A549 (cell line): Measurements from ENCODE around the gene MRPS18B. TPM values are rescaled to one million over a fixed set of nuclear protein-coding genes. Genes with fewer than 3 reads are reported as not detected.

Source experiments
- ATAC-seq, 2 experiments: fragments of 200-7000 bp in 1 of 2; fragments of >200 bp in 1 of 2; cut with Nextera tagmentation in 1 of 2; cut with Tn5 transposase in 1 of 2; 3 replicates each; pipeline versions ENCODE4 v1.8.0 to v1.9.1; 2018 to 2020; ENCODE audit warnings: mild to moderate bottlenecking in 1 of 2, moderate library complexity in 1 of 2
- CTCF ChIA-PET: fragments of 300-600 bp; sonication (Branson Sonifier 250); formaldehyde crosslinking; extraction: SDS; loops from one replicate; lab custom pipeline; 2021; ENCODE audit warnings: antibody characterized with exemption, inconsistent platforms; lab: Yijun Ruan, JAX
- POLR2A ChIA-PET: fragments of 350-600 bp; formaldehyde crosslinking; extraction: SDS; loops from one replicate; lab custom pipeline; 2021; ENCODE audit warnings: antibody characterized with exemption, inconsistent platforms; lab: Yijun Ruan, JAX
- DNase-seq, 2 experiments: peaks; one replicate each; pipeline versions ENCODE4 v3.0.0 to v3.0.0-alpha.2; 2011 to 2016; ENCODE audit warnings: low read depth in 1 of 2, low spot score in 1 of 2
- FAIRE-seq: peaks from 2 replicates; lab custom pipeline; 2011; peaks lifted over from hg19 to GRCh38; lab: Jason Lieb, UNC
- H3K27ac ChIP-seq, 2 experiments: fragments of >200 bp; sonication (Bioruptor Twin); formaldehyde crosslinking; 3 replicates each; pipeline ENCODE4 v1.5.1; 2016 to 2017
- H3K4me1 ChIP-seq: fragments of >200 bp; sonication (Bioruptor Twin); formaldehyde crosslinking; 3 replicates; pipeline ENCODE4 v1.6.1; 2016
- H3K4me2 ChIP-seq: fragments of >200 bp; sonication (Bioruptor Twin); formaldehyde crosslinking; 3 replicates; pipeline ENCODE4 v1.6.1; 2016
- H3K4me3 ChIP-seq: fragments of >200 bp; sonication (Bioruptor Twin); formaldehyde crosslinking; 3 replicates; pipeline ENCODE4 v1.5.1; 2016
- H3K9me3 ChIP-seq: fragments of >200 bp; sonication (Bioruptor Twin); formaldehyde crosslinking; 3 replicates; pipeline ENCODE4 v1.6.1; 2016
- BHLHE40 ChIP-seq: IDR thresholded peaks from 2 replicates; pipeline ENCODE4 v1.6.1; 2012; ENCODE audit warnings: low read depth, low read length, inconsistent platforms
- CBX8 ChIP-seq: fragments of 200-600 bp; sonication (generic); IDR thresholded peaks from 2 replicates; pipeline ENCODE4 v1.6.1; 2016
- CHD2 ChIP-seq: fragments of 150-350 bp; IDR thresholded peaks from 2 replicates; pipeline ENCODE4 v1.6.1; 2014; ENCODE audit warnings: low read length; ENCODE audit not compliant: partially characterized antibody
- CHD4 ChIP-seq: fragments of 200-600 bp; sonication (generic); IDR thresholded peaks from 2 replicates; pipeline ENCODE4 v1.6.1; 2016; ENCODE audit warnings: antibody characterized with exemption, mild to moderate bottlenecking, borderline replicate concordance
- E2F6 ChIP-seq: IDR thresholded peaks from 2 replicates; pipeline ENCODE4 v1.6.1; 2012; ENCODE audit warnings: low read depth, borderline replicate concordance
- EHMT2 ChIP-seq: fragments of 200-600 bp; sonication (generic); IDR thresholded peaks from 2 replicates; pipeline ENCODE4 v1.6.1; 2016; ENCODE audit warnings: antibody characterized with exemption, low read depth, mild to moderate bottlenecking, moderate library complexity
- ELK1 ChIP-seq: fragments of 150-350 bp; IDR thresholded peaks from 2 replicates; pipeline ENCODE4 v1.6.1; 2014; ENCODE audit warnings: low read depth, mild to moderate bottlenecking, low read length
- EP300 ChIP-seq, 2 experiments: fragments of >200 bp; sonication (Bioruptor Twin); formaldehyde crosslinking; IDR thresholded peaks; 2 replicates in 1 of 2; 3 replicates in 1 of 2; pipeline ENCODE4 v1.6.1; 2016 to 2017
- ESRRA ChIP-seq: fragments of 150-350 bp; IDR thresholded peaks from 2 replicates; pipeline ENCODE4 v1.6.1; 2014; ENCODE audit warnings: mild to moderate bottlenecking, low read length, borderline replicate concordance
- FOSB ChIP-seq: fragments of 250-450 bp; sonication (Bioruptor Pico); IDR thresholded peaks from 2 replicates; pipeline ENCODE4 v1.5.0; 2020; ENCODE audit warnings: mild to moderate bottlenecking, moderate library complexity
- FOSL2 ChIP-seq, 2 experiments: fragments of 450-650 bp in 1 of 2; fragments of >200 bp in 1 of 2; sonication (Bioruptor Twin) in 1 of 2; formaldehyde crosslinking; IDR thresholded peaks; 2 replicates each; pipeline versions ENCODE4 v1.5.0 to v1.6.1; 2016 to 2020; ENCODE audit warnings: mild to moderate bottlenecking in 1 of 2, moderate library complexity in 1 of 2
- HOXA7 ChIP-seq: fragments of 250-450 bp; sonication (Bioruptor Pico); IDR thresholded peaks from 2 replicates; pipeline ENCODE4 v1.5.0; 2020; ENCODE audit warnings: mild to moderate bottlenecking, moderate library complexity
- HOXB13 ChIP-seq: fragments of 250-450 bp; sonication (Bioruptor Pico); IDR thresholded peaks from 2 replicates; pipeline ENCODE4 v1.5.0; 2020; ENCODE audit warnings: low read depth, mild to moderate bottlenecking, moderate library complexity
- HOXB5 ChIP-seq: fragments of 250-450 bp; sonication (Bioruptor Pico); IDR thresholded peaks from 2 replicates; pipeline ENCODE4 v1.5.0; 2020; ENCODE audit warnings: mild to moderate bottlenecking, moderate library complexity
- JUN ChIP-seq, 2 experiments: fragments of >200 bp; sonication (Bioruptor Twin); formaldehyde crosslinking; IDR thresholded peaks; 2 replicates in 1 of 2; 3 replicates in 1 of 2; pipeline ENCODE4 v1.6.1; 2016 to 2017
- JUNB ChIP-seq: fragments of >200 bp; sonication (Bioruptor Twin); formaldehyde crosslinking; IDR thresholded peaks from 2 replicates; pipeline ENCODE4 v1.6.1; 2016
- MAFK ChIP-seq: fragments of 450-650 bp; IDR thresholded peaks from 2 replicates; pipeline ENCODE4 v1.6.1; 2014; ENCODE audit not compliant: partially characterized antibody
- NFE2L2 ChIP-seq: fragments of 150-350 bp; conservative IDR thresholded peaks from 2 replicates; pipeline ENCODE4 v1.6.1; 2014; ENCODE audit warnings: low read length
- NPAS2 ChIP-seq: fragments of 250-450 bp; sonication (Bioruptor Pico); IDR thresholded peaks from 2 replicates; pipeline ENCODE4 v1.8.0; 2022; ENCODE audit warnings: mild to moderate bottlenecking, moderate library complexity, borderline replicate concordance
- PBX3 ChIP-seq: IDR thresholded peaks from 2 replicates; pipeline ENCODE4 v1.6.1; 2012
- PHF8 ChIP-seq: fragments of 200-600 bp; sonication (generic); IDR thresholded peaks from 2 replicates; pipeline ENCODE4 v1.6.1; 2016; ENCODE audit warnings: low read depth, mild to moderate bottlenecking, antibody characterized with exemption, moderate library complexity, borderline replicate concordance
- RARB ChIP-seq: fragments of 250-450 bp; sonication (Bioruptor Pico); IDR thresholded peaks from 2 replicates; pipeline ENCODE4 v1.8.0; 2021; ENCODE audit warnings: mild to moderate bottlenecking, moderate library complexity
- SMC3 ChIP-seq: fragments of >200 bp; sonication (Bioruptor Twin); formaldehyde crosslinking; IDR thresholded peaks from 3 replicates; pipeline ENCODE4 v1.6.1; 2018; ENCODE audit warnings: inconsistent platforms
- SREBF2 ChIP-seq: fragments of 450-650 bp; IDR thresholded peaks from 2 replicates; pipeline ENCODE4 v1.6.1; 2014; ENCODE audit warnings: mild to moderate bottlenecking, moderate library complexity
- TP53 ChIP-seq: fragments of 250-450 bp; sonication (Bioruptor Pico); IDR thresholded peaks from 2 replicates; pipeline ENCODE4 v1.5.0; 2021; ENCODE audit warnings: mild to moderate bottlenecking, moderate library complexity
- ZFP36 ChIP-seq: fragments of 450-650 bp; IDR thresholded peaks from 2 replicates; pipeline ENCODE4 v1.6.1; 2014; ENCODE audit warnings: borderline replicate concordance; ENCODE audit not compliant: partially characterized antibody
- WGBS: methylation state at CpG from one replicate; pipeline ENCODE4 v1.1.6; 2017; ENCODE audit errors: missing lambda C conversion rate; 5-methylcytosine and 5-hydroxymethylcytosine counted together
- polyA plus RNA-seq, 4 experiments: library from polyadenylated mRNA; depleted of rRNA in 3 of 4; stranded (reverse); fragments of >200 nt; fragmentation: RNase III in 1 of 4; extraction: RNeasy Plus Mini Kit Qiagen cat#74134 plus additional on column Dnase treatment in 1 of 4; gene quantifications; 2 replicates in 3 of 4; 3 replicates in 1 of 4; pipeline ENCODE4 v1.2.3, GENCODE V29; 2011 to 2017
- TF ChIP-seq, protein P1 (sequence below): fragments of >200 bp; sonication (Bioruptor Twin); formaldehyde crosslinking; IDR thresholded peaks from 2 replicates; pipeline ENCODE4 v1.6.1; 2016
- TF ChIP-seq, protein P2 (sequence below): fragments of 250-450 bp; sonication (Bioruptor Pico); IDR thresholded peaks from 2 replicates; pipeline ENCODE4 v1.5.0; 2021; ENCODE audit warnings: mild to moderate bottlenecking, moderate library complexity, borderline replicate concordance
- TF ChIP-seq, protein P3 (sequence below): fragments of 250-450 bp; sonication (Bioruptor Pico); IDR thresholded peaks from 2 replicates; pipeline ENCODE4 v1.5.0; 2020; ENCODE audit warnings: low read depth, mild to moderate bottlenecking, moderate library complexity

Gene MRPS18B
- polyA plus RNA-seq, 2 of the 4 experiments (the other 2 are of a cell fraction): 85.3 to 91.1 TPM

DNA sequence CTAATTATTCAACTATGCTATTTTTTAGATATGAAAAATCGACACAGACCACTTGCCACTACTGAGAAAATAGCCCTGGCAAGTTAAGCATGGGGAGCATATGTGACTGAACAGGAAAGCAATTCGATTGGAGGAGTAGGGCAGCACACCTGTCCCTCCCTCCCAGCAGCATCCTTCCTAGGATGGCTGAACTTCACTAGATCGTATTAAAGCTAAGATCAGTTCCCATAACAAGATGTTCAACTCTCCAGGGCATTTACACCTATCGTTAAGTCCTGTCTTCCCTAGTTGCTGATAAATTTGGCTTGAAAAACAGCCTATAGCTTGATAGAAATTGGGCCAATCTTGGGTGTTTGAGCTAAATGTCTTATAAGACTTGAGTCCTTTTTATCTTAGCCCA is 7.6 kb upstream of the MRPS18B start (continued):
- TF ChIP-seq MAFK: no peak
- TF ChIP-seq HOXA7 (CRISPR knock-in tag): no peak
- TF ChIP-seq CHD2: no peak
- no peak for TF ChIP-seq ELK1
- TF ChIP-seq ZFP36: no peak

DNA sequence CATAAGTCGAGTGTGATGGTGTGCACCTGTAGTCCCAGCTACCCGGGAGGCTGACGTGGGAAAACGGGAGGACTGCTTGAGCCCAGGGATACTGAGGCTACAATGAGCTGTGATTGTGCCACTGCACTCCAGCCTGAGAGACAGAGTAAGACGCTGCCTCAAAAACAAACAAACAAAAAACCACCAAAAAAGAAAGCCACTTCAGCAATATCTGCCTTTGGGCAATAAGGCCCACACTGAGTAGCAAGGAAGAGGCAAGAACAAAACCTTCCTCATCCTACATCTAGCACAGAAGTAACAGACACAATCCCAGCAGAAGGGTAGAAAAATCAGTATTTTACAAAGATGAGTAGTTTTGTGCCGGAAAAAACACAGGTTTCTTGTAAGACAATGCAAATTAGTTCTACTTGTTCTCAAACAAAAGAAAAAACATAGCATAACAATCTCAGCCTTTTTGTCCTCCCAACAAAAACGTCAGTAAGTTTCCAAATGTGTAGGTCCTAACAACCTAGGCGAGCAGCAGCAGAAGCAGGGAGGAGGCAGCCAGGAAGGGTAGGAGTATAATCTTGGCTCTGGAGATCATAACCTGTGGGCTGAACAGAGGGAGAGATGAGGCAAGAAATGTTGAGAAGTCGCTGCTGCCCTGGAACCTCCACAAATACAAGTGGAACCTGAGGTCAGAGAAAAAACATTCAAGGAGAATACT is 6.3 kb upstream of the MRPS18B start:
- Histone ChIP-seq H3K4me3 (no peak overlapping the region), H3K4me1 (peaks cover 33% of the 10 kb centered on the region), H3K27ac (no peak overlapping the region), H3K9me3 (no peaks in the 10 kb centered on the region), H3K4me2 (no peak overlapping the region)
- DNase-seq (no peak), FAIRE-seq (no peak), ATAC-seq (no peak)
- ChIA-PET POLR2A (no interaction called here), CTCF (interaction anchor here (0.8 to 3.7 kb wide), 6 partner anchors 13 to 129 kb away, joined by 4 to 16 read pairs (median 4); no protein-coding TSS in a partner anchor)
- 87% methylated on average over 9 of the region's 9 CpGs for WGBS
- TF ChIP-seq TP53 (no peak), SMC3 (no peak), CHD4 (no peak), CHD2 (no peak), HOXB5 (CRISPR knock-in tag) (no peak), PBX3 (no peak), PHF8 (no peak), EP300 (IDR thresholded peaks at IDR 0.05) (no peak), FOSB (no peak), EHMT2 (no peak), CBX8 (no peak), JUNB (no peak), RARB (no peak), HOXB13 (CRISPR knock-in tag) (no peak)
- TF ChIP-seq, protein P1, sequence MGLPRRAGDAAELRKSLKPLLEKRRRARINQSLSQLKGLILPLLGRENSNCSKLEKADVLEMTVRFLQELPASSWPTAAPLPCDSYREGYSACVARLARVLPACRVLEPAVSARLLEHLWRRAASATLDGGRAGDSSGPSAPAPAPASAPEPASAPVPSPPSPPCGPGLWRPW: no peak

GRCh38 chr6:30611856-30612194 is 5.8 kb upstream of the MRPS18B start:
- peaks cover 33% of the 10 kb centered on the region for H3K4me1 ChIP-seq
- 85% methylated on average over 2 of the region's 2 CpGs for WGBS
- FAIRE-seq: no peak
- no peaks in the 10 kb centered on the region for H3K9me3 ChIP-seq
- no peak for DNase-seq
- H3K4me3 ChIP-seq: no peak overlapping the region
- CTCF ChIA-PET: interaction anchor here (0.9 to 3.7 kb wide), 3 partner anchors 8 to 21 kb away, joined by 4 to 16 read pairs (median 6); no protein-coding TSS in a partner anchor
- POLR2A ChIA-PET: interaction anchor here (1.8 to 2.1 kb wide), 2 partner anchors 15 to 67 kb away, joined by 4 to 10 read pairs; no protein-coding TSS in a partner anchor
- no peak overlapping the region for H3K27ac ChIP-seq
- H3K4me2 ChIP-seq: no peak overlapping the region
- no peak for ATAC-seq
- TF ChIP-seq EHMT2 (no peak), BHLHE40 (no peak), JUN (IDR thresholded peaks at IDR 0.05) (no peak), MAFK (no peak), TP53 (no peak), NPAS2 (CRISPR knock-in tag) (no peak), NFE2L2 (no peak), HOXA7 (CRISPR knock-in tag) (no peak), FOSL2 (IDR thresholded peaks at IDR 0.05) (no peak), FOSL2 (CRISPR knock-in tag; IDR thresholded peaks at IDR 0.05) (no peak), E2F6 (no peak), SREBF2 (no peak), ESRRA (no peak), HOXB5 (CRISPR knock-in tag) (no peak)
- TF ChIP-seq, protein P2, sequence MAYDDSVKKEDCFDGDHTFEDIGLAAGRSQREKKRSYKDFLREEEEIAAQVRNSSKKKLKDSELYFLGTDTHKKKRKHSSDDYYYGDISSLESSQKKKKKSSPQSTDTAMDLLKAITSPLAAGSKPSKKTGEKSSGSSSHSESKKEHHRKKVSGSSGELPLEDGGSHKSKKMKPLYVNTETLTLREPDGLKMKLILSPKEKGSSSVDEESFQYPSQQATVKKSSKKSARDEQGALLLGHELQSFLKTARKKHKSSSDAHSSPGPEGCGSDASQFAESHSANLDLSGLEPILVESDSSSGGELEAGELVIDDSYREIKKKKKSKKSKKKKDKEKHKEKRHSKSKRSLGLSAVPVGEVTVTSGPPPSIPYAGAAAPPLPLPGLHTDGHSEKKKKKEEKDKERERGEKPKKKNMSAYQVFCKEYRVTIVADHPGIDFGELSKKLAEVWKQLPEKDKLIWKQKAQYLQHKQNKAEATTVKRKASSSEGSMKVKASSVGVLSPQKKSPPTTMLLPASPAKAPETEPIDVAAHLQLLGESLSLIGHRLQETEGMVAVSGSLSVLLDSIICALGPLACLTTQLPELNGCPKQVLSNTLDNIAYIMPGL (CRISPR knock-in tag): no peak
- TF ChIP-seq, protein P3, sequence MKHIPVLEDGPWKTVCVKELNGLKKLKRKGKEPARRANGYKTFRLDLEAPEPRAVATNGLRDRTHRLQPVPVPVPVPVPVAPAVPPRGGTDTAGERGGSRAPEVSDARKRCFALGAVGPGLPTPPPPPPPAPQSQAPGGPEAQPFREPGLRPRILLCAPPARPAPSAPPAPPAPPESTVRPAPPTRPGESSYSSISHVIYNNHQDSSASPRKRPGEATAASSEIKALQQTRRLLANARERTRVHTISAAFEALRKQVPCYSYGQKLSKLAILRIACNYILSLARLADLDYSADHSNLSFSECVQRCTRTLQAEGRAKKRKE (CRISPR knock-in tag): no peak
